Osteoblast (primary cell): ENCODE data around the gene LTBP1. TPM values are rescaled to one million over a fixed set of nuclear protein-coding genes. Genes with fewer than 3 reads are reported as not detected.

ENCODE experiments used
- DNase-seq: peaks from one replicate; pipeline ENCODE4 v3.0.0; 2011; ENCODE audit warnings: low spot score, mixed read lengths; ENCODE audit not compliant: insufficient read length; ENCODE audit errors: missing footprints
- H2AFZ ChIP-seq: 2 replicates; pipeline ENCODE4 v1.6.0; 2011; ENCODE audit warnings: mild to moderate bottlenecking, low read length
- H3K27ac ChIP-seq: 2 replicates; pipeline ENCODE4 v1.5.1; 2011; ENCODE audit warnings: mild to moderate bottlenecking, low read depth, low read length, moderate library complexity
- H3K27me3 ChIP-seq: 2 replicates; pipeline ENCODE4 v1.6.0; 2012; ENCODE audit warnings: mild to moderate bottlenecking, control low read depth, inconsistent platforms, low read length, moderate library complexity; ENCODE audit not compliant: insufficient read depth
- H3K36me3 ChIP-seq: 2 replicates; pipeline ENCODE4 v1.5.1; 2011; ENCODE audit warnings: mild to moderate bottlenecking, low read length, control low read depth, moderate library complexity; ENCODE audit not compliant: insufficient read depth
- H3K4me1 ChIP-seq: 2 replicates; pipeline ENCODE4 v1.5.1; 2011; ENCODE audit warnings: mild to moderate bottlenecking, low read length, control low read depth, moderate library complexity; ENCODE audit not compliant: insufficient read depth
- H3K4me2 ChIP-seq: 2 replicates; pipeline ENCODE4 v1.6.0; 2011; ENCODE audit warnings: mild to moderate bottlenecking, low read length; ENCODE audit not compliant: insufficient read depth
- H3K4me3 ChIP-seq: fragments of 200-600 bp; sonication (generic); 3 replicates; pipeline ENCODE4 v1.5.1; 2012; ENCODE audit warnings: mild to moderate bottlenecking, low read length, inconsistent platforms; ENCODE audit not compliant: insufficient read depth
- H3K79me2 ChIP-seq: 2 replicates; pipeline ENCODE4 v1.6.0; 2012; ENCODE audit warnings: mild to moderate bottlenecking, low read length, control low read depth, inconsistent platforms; ENCODE audit not compliant: insufficient read depth
- H3K9me3 ChIP-seq: 2 replicates; pipeline ENCODE4 v1.5.1; 2011; ENCODE audit warnings: low read depth, low read length, control low read depth
- H4K20me1 ChIP-seq: 2 replicates; pipeline ENCODE4 v1.6.0; 2012; ENCODE audit warnings: mild to moderate bottlenecking, low read length, control low read depth; ENCODE audit not compliant: insufficient read depth
- CTCF ChIP-seq: IDR thresholded peaks from 2 replicates; pipeline ENCODE4 v1.5.1; 2011; ENCODE audit warnings: mild to moderate bottlenecking, low read depth, low read length, moderate library complexity; ENCODE audit errors: extremely low read depth
- total RNA-seq: library from RNA; depleted of rRNA; stranded (reverse); fragments of >200 nt; gene quantifications from 2 replicates; pipeline ENCODE4 v1.2.3, GENCODE V29; 2012

Gene LTBP1
- total RNA-seq, 1 donor: 224 TPM

DNA sequence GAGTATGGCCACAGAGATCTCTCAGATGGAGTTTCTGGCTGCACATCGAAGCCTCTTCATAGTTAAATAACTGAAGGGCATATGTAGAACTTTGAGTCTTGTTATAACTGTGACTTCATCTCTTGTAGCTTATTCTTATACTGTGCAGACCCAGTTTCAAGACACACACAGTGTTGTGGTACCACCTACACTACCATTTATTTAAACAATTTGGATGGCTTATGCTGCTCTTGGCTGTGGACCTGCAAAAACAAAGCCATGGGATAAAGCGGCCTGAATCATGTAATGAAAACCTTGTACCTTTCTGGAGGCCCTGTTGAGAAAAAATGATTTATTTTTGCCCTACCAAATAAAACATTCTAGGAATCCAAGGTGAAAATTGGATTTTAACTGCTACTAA, 266.9 kb downstream of the LTBP1 start:
- peaks cover 3% of the 10 kb centered on the region for H3K79me2 ChIP-seq
- peaks cover 81% of the 10 kb centered on the region for H3K4me1 ChIP-seq
- peak; percentile 5 for DNase-seq
- H2AFZ ChIP-seq: no peak overlapping the region
- no peaks in the 10 kb centered on the region for H4K20me1 ChIP-seq
- H3K9me3 ChIP-seq: no peaks in the 10 kb centered on the region
- H3K4me2 ChIP-seq: peak overlapping the region; percentile 43
- peak overlapping the region; percentile 97 for H3K27ac ChIP-seq
- H3K4me3 ChIP-seq: no peak overlapping the region
- TF ChIP-seq CTCF: no peak
- no peaks in the 10 kb centered on the region for H3K27me3 ChIP-seq
- no peaks in the 10 kb centered on the region for H3K36me3 ChIP-seq

DNA sequence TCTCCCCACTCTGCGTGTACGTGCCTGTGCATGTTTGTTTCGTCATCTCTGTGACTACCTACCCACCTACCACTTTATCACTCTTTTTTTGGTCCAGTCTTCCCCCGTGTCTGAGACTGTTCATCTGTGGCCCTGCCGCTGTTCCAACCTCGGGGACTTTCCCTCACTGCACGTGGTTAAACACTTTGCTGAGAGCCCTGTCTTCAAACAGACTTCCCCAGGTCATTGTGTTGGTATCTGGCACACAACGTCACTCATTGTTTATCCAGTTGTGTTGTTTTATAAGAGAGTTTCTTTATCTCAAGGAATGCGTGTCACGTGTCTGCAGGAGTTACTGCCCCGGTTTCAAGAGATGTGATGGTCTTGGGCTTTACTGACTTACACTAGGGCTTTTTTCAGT, 267.7 kb downstream of the LTBP1 start:
- Histone ChIP-seq H3K4me2 (peak overlapping the region; percentile 43), H3K4me3 (no peak overlapping the region), H3K27me3 (no peaks in the 10 kb centered on the region), H3K36me3 (no peaks in the 10 kb centered on the region), H2AFZ (no peak overlapping the region), H3K27ac (peak overlapping the region; percentile 97), H3K4me1 (peaks cover 78% of the 10 kb centered on the region), H3K79me2 (peaks cover 3% of the 10 kb centered on the region), H3K9me3 (no peaks in the 10 kb centered on the region), H4K20me1 (no peaks in the 10 kb centered on the region)
- no peak for TF ChIP-seq CTCF
- DNase-seq: peak; percentile 39

- no peak overlapping the region for H2AFZ ChIP-seq
These were observed 268.1 kb downstream of the LTBP1 start for GRCh38 chr2:33214857-33215256.

GRCh38 chr2:33215299-33215698, 268.5 kb downstream of the LTBP1 start:
- peak; percentile 54 for DNase-seq
- Histone ChIP-seq H3K4me3 (no peak overlapping the region), H3K36me3 (no peaks in the 10 kb centered on the region), H4K20me1 (no peaks in the 10 kb centered on the region), H3K9me3 (no peaks in the 10 kb centered on the region), H3K27ac (peak overlapping the region; percentile 97), H2AFZ (no peak overlapping the region), H3K4me2 (no peak overlapping the region), H3K27me3 (no peaks in the 10 kb centered on the region), H3K4me1 (peaks cover 78% of the 10 kb centered on the region), H3K79me2 (peaks cover 3% of the 10 kb centered on the region)
- no peak for TF ChIP-seq CTCF

More at GRCh38 chr2:33214857-33215256, 268.1 kb downstream of the LTBP1 start:
- Histone ChIP-seq H3K79me2 (peaks cover 3% of the 10 kb centered on the region), H3K9me3 (no peaks in the 10 kb centered on the region), H3K36me3 (no peaks in the 10 kb centered on the region), H3K4me1 (peaks cover 78% of the 10 kb centered on the region), H3K4me3 (no peak overlapping the region), H3K27me3 (no peaks in the 10 kb centered on the region), H3K4me2 (peak overlapping the region; percentile 4), H4K20me1 (no peaks in the 10 kb centered on the region), H3K27ac (peak overlapping the region; percentile 97)
- TF ChIP-seq CTCF: no peak
- DNase-seq: no peak
